22Rv1 (cell line): ENCODE data around the gene SLC7A7.

Source experiments
- CTCF ChIP-seq: fragments of 450-650 bp; IDR thresholded peaks from 2 replicates; pipeline ENCODE4 v1.5.1; 2017; ENCODE audit warnings: mild to moderate bottlenecking
- ZFX ChIP-seq: fragments of 450-650 bp; IDR thresholded peaks from 2 replicates; pipeline ENCODE4 v1.6.1; 2017; ENCODE audit warnings: antibody characterized with exemption, borderline replicate concordance

DNA sequence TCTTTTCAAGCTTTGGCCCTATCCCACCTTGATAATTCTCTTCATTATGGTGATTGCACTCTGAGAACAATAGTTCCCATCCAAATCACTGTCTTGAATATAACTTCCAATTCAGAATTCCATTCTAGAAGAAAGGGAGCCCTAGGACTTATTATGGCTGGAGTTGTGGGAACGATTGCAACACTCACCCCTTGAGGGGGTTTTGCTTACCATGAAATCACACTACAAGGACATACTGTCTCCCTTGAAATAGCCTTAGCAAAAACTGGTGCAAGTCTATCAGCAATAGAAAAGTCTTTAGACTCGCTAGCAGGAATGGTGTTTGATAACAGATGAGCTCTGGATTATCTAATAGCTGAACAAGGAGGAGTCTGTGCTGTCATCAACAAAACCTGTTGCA, 80.1 kb downstream of the SLC7A7 start:
- TF ChIP-seq CTCF (no peak), ZFX (no peak)
